Omental fat pad (tissue), 4 donors: ENCODE data around the gene SELENOV. TPM values are rescaled to one million over a fixed set of nuclear protein-coding genes. Genes with fewer than 3 reads are reported as not detected.
A peak's percentile ranks its signal among the peaks of the same experiment; 100 is the strongest.
"Not testable (repeated sequence)": the region's sequence is repeated elsewhere in the genome, so short reads cannot be mapped to it uniquely, and the experiment has no call there.

ENCODE experiments used
- ATAC-seq: fragments of 150-250 bp; one replicate; pipeline ENCODE4 v1.9.1; 2016; ENCODE audit warnings: mild to moderate bottlenecking, moderate library complexity; ENCODE audit not compliant: low FRiP score
- DNase-seq: peaks from one replicate; pipeline ENCODE4 v3.0.0-alpha.2; 2019; ENCODE audit warnings: low spot score
- total RNA-seq, 4 donors: library from RNA; depleted of rRNA; stranded (reverse); fragments of >200 nt; gene quantifications; one replicate each; pipeline ENCODE4 v1.1.0, GENCODE V29; 2016
- TF ChIP-seq, protein P1 (sequence below), 3 donors: fragments of 450-650 bp; IDR thresholded peaks; one replicate each; pipeline ENCODE4 v1.5.1; 2016 to 2017; ENCODE audit warnings: antibody characterized with exemption in 3 of 3, mild to moderate bottlenecking in 3 of 3, moderate library complexity in 2 of 3

Gene SELENOV
- total RNA-seq, 4 donors from 2014 or later = not detected

DNA sequence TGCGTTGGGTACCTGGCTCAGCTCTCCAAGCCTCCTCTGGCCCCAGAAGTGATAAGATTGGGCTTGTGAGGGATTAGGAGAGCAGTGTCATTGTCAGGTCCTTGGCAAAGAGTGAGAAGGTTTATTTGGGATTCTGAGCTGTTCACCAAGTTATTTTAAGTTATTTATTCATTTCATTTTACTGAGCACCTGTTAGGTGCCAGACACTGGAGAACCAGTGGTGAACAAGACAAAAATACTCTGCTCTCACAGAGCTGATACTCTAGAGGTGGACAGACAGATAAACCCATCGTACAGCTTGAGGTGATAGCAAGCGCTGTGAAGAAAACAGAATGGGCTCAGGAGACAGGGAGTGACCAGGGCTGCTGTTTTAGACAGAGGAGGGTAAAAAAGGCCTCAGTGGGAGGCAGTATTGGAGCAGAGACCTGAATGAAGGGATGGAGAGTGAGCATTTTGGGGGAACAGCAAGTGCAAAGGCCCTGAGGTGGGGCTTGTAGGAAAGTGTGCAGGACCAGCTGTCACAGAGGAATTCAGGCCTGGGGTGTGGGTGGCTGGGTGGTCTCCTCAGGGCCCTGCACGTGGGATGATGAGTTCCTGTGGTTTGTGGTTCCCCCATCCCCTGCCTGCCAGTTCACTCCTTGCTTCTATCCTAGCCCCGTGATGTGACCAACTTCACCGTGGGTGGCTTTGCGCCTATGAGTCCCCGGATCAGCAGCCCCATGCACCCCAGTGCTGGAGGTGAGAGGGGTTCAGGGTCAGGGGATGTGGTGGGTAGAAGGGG lies 43.0 kb upstream of the SELENOV start:
- ATAC-seq (no peak), DNase-seq (no peak)
- TF ChIP-seq, protein P1, sequence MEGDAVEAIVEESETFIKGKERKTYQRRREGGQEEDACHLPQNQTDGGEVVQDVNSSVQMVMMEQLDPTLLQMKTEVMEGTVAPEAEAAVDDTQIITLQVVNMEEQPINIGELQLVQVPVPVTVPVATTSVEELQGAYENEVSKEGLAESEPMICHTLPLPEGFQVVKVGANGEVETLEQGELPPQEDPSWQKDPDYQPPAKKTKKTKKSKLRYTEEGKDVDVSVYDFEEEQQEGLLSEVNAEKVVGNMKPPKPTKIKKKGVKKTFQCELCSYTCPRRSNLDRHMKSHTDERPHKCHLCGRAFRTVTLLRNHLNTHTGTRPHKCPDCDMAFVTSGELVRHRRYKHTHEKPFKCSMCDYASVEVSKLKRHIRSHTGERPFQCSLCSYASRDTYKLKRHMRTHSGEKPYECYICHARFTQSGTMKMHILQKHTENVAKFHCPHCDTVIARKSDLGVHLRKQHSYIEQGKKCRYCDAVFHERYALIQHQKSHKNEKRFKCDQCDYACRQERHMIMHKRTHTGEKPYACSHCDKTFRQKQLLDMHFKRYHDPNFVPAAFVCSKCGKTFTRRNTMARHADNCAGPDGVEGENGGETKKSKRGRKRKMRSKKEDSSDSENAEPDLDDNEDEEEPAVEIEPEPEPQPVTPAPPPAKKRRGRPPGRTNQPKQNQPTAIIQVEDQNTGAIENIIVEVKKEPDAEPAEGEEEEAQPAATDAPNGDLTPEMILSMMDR (IDR thresholded peaks at IDR 0.05) = no peak

DNA sequence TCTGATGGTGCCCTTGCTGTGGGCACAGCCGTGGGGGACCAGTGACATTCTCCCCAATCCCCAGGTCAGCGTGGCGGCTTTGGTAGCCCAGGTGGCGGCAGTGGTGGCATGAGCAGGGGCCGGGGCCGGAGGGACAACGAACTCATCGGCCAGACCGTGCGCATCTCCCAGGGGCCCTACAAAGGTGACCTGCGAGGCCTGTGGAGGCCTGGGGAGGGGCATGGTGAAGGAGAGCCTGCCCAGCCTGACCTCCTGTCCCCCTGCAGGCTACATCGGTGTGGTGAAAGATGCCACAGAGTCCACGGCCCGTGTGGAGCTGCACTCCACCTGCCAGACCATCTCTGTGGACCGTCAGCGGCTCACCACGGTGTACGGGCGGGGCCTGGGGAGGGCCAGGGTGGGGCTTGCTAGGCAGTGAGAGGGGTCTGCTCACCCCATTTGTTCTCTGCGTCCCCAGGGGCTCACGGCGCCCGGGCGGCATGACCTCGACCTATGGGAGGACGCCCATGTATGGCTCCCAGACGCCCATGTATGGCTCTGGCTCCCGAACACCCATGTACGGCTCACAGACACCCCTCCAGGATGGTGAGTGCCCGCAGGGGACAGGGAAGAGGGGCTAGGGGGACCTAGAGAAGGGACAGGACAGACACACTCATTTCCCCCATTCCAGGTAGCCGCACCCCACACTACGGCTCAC lies 42.0 kb upstream of the SELENOV start:
- no peak for ATAC-seq

DNA sequence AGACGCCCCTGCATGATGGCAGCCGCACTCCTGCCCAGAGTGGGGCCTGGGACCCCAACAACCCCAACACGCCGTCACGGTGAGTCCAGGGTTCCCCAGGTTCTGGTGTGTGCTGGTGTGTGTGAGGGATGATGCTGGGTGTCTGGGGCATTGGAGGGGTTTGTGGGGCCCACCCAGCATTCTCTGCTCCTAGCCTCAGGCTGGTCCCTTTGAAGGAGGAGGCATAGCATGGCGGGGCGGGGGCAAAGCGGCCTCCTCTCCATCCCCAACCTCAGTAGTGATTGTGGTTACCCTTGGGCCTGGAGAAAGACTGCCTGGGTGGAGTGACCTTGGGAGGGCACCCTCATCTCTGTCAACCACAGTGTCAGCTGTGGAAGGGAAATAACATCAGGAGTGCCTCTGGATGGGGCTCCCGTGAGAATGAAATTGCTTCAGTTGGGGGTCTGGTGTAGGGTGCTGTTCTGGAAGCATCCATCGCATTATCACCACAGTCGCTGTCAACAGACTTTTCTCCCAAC lies 41.4 kb upstream of the SELENOV start:
- TF ChIP-seq, protein P1 (IDR thresholded peaks at IDR 0.05) = no peak
- ATAC-seq (no peak), DNase-seq (no peak)

More for the DNA sequence above, 42.0 kb upstream of the SELENOV start:
- TF ChIP-seq, protein P1 (IDR thresholded peaks at IDR 0.05) = no peak
- no peak for DNase-seq

DNA sequence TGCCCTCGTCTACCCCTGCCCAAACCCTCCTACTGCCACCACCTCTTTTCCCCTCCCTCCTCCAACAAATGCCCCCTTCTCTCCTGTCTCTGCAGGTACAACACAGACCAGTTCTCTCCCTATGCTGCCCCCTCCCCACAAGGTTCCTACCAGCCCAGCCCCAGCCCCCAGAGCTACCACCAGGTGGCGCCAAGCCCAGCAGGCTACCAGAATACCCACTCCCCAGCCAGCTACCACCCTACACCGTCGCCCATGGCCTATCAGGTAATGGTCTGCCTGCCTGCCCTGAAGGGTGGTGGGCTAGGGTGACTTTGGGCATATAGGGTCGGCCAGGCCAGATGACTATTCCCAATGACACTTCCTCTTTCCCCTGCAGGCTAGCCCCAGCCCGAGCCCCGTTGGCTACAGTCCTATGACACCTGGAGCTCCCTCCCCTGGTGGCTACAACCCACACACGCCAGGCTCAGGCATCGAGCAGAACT lies 40.8 kb upstream of the SELENOV start:
- DNase-seq (peak; percentile 62), ATAC-seq (peak; percentile 46)
- TF ChIP-seq, protein P1 (IDR thresholded peaks at IDR 0.05) = peak in 1 of 3 donors; percentile 17

DNA sequence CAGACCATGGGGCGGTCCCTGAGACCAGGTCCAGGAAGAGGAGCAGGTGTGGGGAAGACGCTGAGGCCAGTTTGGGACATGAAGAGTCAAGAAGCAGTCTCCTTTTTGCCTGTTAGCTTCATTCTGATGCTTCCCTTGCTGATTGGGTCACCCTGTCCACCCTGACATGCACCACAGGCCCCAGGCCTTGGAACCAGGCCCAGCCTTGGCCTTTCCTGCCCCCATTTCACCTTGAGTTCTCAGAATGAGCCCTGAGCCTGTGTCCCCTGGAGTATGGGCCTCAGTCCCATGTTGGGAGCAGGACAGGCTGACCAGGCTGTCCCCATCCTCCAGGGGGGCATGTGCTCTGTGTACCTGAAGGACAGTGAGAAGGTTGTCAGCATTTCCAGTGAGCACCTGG lies 39.2 kb upstream of the SELENOV start:
- TF ChIP-seq, protein P1 (IDR thresholded peaks at IDR 0.05) = no peak
- ATAC-seq (no peak), DNase-seq (no peak)

DNA sequence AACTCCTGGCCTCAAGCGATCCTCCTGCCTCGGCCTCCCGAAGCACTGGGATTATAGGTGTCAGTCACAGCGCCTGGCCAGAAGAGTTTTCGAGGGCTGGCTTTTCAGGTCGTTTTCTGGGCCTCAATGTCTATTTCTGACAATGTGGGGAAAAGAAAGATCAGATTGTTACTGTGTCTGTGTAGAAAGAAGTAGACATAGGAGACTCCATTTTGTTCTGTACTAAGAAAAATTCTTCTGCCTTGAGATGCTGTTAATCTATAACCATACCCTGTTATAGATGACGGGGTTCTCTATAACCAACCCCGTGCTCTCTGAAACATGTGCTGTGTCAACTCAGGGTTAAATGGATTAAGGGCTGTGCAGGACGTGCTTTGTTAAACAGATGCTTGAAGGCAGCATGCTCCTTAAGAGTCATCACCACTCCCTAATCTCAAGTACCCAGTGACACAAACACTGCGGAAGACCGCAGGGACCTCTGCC lies 35.6 kb upstream of the SELENOV start:
- DNase-seq, ATAC-seq: not testable (repeated sequence)

DNA sequence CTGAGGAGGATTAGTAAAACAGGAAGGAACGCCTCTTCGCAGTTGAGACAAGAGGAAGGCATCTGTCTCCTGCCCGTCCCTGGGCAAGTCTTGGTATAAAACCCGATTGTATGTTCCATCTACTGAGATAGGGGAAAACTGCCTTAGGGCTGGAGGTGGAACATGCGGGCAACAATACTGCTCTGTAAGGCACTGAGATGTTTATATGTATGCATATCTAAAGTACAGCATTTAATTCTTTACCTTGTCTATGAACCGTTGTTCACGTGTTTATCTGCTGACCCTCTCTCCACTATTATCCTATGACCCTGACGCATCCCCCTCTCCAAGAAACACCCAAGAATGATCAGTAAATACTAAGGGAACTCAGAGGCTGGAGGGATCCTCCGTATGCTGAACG lies 35.0 kb upstream of the SELENOV start:
- ATAC-seq (no peak), DNase-seq (no peak)
- TF ChIP-seq, protein P1 (IDR thresholded peaks at IDR 0.05) = no peak
